OCI-LY1 (cell line): ENCODE results near the gene NUP50.

ENCODE experiments used
- EZH2 ChIP-seq: fragments of 200-600 bp; sonication (generic), shearing (Covaris generic); IDR thresholded peaks from 2 replicates; pipeline ENCODE4 v1.8.0; 2017; ENCODE audit warnings: borderline replicate concordance, mixed run types, mild to moderate bottlenecking, antibody characterized with exemption, low read length, moderate library complexity, mixed read lengths
- TF ChIP-seq, protein P1 (sequence below): fragments of 200-600 bp; sonication (generic), shearing (Covaris generic); IDR thresholded peaks from 2 replicates; pipeline ENCODE4 v1.5.1; 2017; ENCODE audit warnings: mild to moderate bottlenecking, antibody characterized with exemption, low read length, moderate library complexity, mixed read lengths

DNA sequence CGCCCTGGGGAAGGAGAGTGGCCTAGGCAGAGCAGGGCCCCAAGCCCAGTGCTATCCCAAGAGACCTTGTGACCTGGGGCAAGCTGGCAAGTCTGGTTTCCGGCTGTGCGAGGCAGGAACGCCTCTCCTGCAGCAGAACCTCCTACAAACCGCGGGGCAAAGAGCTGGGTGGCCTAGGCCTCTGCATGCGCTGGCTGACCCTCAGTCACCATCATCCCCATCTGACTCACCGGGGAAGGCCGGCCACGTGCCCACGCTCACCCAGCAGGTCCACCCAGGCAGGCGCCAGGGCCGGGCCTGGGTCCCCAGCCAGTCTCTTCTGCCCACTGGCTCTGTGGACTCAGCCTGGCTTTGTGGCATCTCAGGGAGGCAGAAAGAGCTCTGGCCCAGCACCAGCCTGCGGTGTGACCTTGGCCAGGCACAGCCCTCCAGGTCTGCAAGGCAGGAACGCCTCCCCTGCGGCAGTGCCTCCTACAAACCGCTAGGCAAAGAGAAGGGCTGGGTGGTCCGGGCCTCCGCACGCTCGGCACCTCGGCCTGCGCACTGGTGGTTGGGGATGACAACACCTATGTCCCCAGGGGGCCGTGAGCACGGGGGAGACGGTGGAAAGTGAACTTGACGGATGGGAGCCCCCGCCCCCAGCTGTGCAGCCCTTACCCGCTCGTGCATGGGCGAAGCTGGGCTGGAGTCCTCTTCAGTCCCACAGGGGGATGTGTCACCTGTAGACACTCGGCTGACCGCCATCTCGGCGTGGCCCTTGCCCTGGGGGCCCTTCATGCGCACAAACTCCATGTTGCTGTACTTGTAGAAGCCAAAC is 38.8 kb downstream of the NUP50 start:
- TF ChIP-seq, protein P1, sequence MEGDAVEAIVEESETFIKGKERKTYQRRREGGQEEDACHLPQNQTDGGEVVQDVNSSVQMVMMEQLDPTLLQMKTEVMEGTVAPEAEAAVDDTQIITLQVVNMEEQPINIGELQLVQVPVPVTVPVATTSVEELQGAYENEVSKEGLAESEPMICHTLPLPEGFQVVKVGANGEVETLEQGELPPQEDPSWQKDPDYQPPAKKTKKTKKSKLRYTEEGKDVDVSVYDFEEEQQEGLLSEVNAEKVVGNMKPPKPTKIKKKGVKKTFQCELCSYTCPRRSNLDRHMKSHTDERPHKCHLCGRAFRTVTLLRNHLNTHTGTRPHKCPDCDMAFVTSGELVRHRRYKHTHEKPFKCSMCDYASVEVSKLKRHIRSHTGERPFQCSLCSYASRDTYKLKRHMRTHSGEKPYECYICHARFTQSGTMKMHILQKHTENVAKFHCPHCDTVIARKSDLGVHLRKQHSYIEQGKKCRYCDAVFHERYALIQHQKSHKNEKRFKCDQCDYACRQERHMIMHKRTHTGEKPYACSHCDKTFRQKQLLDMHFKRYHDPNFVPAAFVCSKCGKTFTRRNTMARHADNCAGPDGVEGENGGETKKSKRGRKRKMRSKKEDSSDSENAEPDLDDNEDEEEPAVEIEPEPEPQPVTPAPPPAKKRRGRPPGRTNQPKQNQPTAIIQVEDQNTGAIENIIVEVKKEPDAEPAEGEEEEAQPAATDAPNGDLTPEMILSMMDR, result no peak
- TF ChIP-seq EZH2, result no peak
